ENCODE measurements around the gene MRTFA.
"Not testable (repeated sequence)": the region's sequence is repeated elsewhere in the genome, so short reads cannot be mapped to it uniquely, and the experiment has no call there.

MRTFA gene

DNA sequence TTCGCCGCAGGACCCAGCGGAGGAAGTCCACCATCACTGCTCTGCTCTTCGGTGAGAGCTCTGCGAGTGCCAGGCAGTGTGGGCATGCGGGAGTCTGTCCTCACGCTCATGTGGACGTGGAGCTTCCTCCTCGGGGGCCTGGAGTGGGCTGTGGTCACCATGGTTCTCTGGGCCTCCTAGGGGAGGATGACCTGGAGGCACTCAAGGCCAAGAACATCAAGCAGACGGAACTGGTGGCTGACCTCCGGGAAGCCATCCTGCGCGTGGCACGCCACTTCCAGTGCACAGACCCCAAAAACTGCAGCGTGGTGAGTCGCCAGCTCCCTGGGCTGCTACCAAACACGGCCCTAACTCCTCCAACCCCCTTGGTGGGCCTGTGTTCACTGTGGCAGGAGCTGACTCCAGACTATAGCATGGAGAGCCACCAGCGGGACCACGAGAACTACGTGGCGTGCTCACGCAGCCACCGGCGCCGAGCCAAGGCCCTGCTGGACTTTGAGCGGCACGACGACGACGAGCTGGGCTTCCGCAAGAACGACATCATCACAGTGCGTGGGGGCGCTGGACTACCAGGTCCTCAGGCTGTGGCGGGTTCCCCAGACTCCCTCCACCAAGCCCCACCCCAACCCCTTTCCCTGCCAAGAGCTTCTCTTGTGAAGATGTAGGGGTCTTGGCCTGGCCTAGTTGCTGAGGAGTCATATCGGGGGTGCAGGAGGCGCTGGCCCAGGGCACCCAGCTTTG lies 229.3 kb downstream of the MRTFA start:
- DNase-seq: no peak

DNA sequence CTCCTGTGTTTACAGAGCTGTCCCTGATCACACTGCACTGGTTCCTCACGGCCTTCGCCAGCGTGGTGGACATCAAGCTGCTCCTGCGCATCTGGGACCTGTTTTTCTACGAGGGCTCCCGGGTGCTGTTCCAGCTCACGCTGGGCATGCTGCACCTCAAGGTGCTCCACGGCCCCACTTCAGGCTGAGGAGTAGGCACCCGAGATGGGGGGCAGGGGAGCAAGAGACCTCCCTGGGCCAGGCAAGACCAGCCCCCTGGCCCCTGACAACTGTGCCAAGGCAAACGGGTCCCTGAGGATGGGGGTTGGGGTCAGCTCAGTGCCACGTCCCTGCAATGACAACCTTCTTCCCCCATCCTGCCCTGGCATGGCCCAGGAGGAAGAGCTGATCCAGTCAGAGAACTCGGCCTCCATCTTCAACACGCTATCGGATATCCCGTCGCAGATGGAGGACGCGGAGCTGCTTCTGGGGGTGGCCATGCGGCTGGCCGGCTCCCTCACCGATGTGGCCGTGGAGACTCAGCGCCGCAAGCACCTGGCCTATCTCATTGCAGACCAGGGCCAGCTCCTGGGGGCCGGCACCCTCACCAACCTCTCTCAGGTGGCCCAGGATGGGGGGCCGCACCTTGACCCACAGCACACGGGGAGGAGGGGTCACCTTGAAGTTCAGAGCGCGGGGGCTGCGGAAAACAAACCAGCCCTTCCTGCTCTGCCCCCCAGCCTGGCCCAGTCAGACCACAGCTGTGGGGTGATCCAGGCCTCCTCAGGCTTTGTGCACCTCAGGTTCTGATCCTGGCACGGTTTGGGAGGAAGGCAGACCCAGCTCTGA lies 230.2 kb downstream of the MRTFA start:
- DNase-seq: no peak

DNA sequence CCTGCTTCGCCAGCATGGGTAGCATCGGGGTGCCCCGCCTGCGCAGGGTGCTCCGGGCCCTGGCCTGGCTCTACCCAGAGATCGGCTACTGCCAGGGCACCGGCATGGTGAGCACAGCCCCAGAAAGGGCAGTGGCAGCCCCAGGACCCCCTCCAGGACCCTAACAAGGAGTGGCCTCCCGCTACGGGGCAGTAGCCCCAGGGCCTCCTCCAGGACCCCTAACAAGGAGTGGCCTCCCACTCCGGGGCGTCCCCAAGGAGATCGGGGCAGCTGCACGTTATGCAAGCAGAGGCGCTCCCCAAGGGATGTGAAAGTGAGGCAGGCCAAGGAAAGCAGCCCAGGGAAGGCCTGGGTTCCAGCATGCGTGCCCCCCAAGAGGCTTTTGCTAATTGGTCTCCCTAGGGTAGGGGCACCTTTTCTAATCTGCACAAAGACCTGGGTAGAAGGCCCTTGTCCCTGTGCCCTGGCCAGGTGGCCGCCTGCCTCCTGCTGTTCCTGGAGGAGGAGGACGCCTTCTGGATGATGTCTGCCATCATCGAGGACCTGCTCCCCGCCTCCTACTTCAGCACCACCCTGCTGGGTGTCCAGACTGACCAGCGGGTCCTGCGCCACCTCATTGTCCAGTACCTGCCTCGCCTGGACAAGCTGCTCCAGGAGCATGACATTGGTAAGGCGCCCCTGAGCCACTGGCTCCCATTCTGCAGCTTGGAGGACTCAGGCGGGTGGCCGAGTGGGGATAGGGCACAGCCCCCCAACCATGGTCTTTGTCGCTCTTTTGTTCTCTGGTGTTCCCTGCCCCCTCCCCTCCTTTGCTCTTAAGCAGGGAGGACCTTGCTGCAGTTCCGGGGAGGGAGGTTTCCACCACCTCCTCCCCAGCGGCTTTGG lies 231.1 kb downstream of the MRTFA start:
- no peak for DNase-seq

DNA sequence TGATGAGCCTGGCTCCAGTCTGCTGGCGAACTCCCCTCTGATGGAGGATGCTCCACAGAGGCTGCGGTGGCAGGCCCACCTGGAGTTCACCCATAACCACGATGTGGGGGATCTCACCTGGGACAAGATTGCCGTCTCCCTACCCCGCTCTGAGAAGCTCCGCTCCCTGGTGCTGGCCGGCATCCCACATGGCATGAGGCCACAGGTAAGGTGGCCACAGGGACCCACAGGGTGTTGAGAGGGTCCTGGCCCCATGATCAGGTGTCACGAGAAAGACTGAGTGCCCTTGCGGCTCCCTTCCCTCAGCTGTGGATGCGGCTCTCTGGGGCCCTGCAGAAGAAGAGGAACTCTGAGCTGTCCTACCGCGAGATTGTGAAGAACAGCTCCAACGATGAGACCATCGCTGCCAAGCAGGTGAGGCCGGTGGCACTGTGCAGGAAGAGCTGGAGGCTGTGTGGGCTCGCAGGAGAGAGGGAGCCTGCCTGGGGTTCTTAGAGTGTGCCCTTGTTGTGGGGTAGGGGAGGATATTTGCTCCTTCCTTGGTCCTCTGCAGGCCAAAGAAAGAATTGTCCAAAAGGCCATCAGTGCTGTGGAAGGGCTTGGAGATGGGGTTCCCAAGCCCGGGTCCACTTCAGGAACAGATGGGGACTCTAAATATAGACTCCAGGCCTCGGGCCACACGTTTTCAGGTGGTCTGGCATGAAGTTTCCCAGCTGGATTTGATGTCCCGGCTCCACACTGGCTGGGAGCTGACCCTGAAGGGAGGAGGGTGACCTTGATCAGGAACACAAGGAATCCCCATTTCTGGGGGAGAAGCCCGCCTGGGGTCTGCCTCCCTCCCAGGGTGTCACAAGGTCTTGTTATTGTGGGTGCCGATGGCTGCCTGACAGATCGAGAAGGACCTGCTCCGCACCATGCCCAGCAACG lies 232.0 kb downstream of the MRTFA start:
- DNase-seq: no peak

DNA sequence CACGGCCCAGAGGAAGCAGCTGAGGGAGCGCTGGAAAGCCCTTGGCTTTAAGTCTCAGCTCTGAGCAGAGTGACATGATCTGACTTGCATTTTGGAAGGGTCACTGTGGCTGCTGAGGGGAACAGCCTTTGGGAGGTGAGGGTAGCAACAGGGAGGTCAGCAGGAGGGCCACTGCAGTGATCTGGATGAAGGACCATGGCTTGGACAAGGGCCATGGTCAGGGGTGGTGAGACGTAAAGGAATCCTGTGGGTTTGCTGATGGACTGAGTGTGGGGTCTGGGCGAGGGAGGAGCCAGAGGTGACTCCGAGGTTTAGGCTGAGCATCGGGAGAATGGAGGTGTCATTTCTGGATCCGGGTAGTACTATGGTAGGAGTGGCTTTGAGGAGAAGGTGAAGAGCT lies 232.9 kb downstream of the MRTFA start:
- DNase-seq: no peak

DNA sequence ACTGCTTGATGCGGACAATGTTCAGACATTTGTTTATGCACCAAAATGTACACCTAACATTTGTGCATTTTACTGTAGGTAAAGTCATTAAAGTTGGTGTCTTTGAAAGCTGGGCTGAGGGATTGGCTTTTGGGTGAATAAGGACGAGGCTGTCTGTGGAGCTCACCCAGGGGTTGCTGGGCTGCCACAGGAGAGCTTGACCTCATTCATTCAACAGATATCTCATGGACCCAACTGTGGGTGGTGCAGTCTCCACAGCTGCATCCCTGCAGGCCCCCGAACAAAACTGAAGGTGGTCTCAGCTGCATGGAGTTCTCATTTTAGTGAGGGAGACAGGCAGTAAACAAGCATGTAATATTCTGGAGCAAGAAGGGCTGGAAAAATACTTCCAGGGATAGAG lies 233.4 kb downstream of the MRTFA start:
- no peak for DNase-seq

DNA sequence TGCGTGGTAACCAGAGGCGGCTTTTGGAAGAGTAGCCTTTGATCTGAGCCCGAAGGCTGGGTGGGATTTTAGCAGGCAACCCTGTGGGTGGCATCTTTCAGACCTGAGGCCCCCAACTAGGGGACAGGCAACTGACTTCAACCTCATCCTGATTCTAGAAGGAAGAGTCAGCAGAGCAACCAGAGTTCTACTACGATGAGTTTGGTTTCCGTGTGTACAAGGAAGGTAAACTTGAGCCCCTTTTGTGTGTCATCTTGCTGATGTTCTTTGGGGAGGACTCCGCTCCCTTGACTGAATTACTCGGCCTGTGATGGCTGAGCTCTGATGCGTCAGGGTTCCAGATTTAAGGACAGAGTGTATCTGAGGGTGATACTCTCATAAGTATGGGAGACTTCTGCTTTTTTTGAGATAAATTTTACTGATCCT lies 234.5 kb downstream of the MRTFA start:
- no peak for DNase-seq

DNA sequence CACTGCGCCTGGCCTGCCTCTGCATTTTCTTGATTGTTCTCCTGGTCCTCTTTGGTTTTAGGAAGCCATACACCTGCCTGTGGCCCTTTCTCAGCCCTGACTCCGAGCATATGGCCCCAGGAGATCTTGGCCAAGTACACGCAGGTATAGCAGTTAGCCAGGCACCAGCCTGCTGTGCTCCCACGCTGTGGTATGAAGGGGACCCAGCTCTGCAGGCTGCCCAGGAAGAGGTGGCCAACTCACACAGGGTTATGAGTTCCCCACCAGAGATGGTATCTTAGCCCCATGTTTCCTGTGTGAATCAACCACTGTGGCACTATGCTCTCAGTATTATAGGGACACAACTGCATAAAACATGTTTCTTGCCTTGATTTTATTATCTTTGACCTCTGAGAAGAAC lies 235.0 kb downstream of the MRTFA start:
- peak; percentile 17 for DNase-seq

DNA sequence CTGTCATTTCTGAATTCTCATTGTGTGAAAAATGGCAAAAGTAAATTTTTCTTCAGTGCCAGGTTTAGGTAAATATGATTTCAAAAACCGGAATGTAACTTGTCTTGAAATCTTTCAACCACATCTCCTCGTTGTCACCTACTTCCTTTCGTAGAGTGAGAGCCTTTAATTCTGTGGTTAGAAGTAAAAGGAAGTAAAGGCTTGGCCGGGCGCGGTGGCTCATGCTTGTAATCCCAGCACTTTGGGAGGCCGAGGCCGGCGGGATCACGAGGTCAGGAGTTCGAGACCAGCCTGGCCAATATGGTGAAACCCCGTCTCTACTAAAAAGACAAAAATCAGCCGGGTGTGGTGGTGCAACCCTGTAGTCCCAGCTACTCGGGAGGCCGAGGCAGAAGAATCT lies 236.4 kb downstream of the MRTFA start:
- peak; percentile 16 for DNase-seq

DNA sequence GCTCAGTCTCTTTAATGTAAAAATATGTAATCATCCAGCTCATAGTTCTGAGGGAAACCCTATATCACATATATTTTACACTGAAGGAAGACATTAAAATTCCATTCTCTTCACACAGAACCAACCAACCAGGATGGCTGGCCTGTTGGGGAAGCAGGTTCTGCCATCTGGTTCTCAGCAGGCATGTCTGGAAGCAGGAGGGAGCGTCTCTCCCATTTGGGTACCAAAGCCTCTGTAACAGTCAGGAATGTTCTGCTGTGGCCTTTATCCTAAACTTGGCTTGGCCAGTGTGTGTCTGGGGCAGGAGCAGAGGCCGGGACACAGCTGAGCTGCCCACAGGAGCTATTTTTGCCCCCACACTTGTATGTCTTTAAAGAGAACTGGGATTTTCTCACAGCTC lies 236.9 kb downstream of the MRTFA start:
- DNase-seq: no peak

DNA sequence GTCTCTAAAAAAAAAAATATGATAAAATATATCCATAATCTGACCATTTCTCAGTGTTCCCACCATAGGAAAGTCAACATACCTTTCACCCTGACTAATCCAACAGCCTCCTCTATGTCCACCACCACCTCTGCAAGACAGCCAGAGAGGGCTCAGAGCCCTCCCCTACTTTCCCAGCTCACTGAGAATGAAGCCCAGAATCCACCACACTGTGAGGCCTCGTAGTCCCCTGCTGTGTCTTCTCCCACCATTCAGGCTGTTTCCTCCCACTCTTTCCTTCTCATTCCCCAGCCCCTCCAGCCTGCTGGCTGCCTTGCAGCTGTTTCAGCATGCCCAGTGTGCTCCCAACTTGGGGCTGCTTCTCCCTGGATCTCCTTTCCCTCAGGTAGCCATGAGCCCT lies 239.1 kb downstream of the MRTFA start:
- no peak for DNase-seq

DNA sequence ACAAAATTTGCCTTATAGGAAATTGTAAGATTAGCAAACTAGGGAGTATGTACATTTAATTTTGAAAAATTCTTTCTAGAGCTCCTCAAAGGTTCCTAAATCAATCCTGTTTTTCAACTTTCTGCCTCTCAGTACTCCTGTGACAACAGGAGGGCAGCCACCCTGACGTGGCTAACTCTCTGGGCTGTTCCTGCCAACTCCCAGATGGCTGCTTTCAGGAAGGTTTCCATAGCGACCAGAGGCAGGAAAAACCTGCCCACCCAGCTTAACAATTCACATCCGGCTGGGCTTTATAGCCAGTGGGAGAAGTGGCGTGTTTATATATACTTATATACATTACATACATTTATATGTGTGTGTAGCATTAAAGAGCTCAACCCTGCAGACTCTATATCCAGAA lies 239.6 kb downstream of the MRTFA start:
- no peak for DNase-seq

DNA sequence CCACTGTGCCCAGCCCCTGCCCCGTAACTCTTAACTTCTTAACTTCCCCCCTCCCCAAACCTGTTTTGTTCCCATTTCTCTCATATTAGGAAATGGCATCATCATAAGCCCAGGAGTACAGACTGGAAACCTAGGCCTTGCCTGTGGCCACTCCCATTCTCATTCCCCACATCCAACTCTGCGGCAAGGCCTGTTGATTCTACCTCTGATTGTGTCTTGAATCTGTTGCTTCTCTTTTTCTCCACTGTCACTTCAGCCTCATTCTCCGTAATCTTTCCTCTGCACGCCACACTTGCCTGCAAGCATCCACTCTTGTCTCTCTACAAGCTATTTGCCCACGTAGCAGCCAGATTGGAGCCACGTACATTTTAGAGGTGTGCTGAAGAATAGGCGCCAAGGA lies 240.9 kb downstream of the MRTFA start:
- DNase-seq: no peak

DNA sequence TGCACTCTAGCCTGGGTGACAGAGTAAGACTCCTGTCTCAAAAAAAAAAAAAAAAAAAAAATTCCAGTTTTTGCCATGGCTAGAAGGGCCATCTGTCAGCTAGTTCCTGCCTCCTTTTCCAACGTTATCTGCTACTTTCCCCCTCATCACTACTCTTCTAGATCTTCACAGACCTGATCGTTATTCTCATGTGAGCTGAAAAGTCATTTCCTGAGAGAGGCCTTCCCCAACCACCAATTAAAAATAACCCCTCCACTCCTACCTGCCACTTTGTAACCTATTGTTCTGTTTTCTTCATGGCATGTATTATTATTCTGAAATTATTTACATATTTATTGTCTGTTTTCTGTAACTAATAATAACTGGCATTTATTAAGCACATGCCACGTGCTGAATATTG lies 241.9 kb downstream of the MRTFA start:
- DNase-seq: no peak

DNA sequence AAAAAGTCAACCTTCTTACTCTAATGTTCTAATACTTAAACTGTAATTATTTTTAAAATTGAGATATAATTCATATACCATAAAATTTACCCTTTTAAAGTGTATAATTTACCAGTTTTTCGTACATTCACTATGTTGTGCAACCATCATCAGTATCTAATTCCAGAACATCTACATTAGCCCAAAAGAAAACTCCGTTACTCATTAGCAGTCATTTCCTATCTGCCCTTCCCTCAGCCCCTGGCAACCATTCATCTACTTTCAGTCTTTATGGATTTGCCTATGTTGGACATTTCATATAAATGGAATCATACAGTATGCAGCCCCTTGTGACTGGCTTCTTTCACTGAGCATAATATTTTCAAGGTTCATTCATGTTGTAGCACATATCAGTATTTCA lies 243.9 kb downstream of the MRTFA start:
- DNase-seq: no peak

DNA sequence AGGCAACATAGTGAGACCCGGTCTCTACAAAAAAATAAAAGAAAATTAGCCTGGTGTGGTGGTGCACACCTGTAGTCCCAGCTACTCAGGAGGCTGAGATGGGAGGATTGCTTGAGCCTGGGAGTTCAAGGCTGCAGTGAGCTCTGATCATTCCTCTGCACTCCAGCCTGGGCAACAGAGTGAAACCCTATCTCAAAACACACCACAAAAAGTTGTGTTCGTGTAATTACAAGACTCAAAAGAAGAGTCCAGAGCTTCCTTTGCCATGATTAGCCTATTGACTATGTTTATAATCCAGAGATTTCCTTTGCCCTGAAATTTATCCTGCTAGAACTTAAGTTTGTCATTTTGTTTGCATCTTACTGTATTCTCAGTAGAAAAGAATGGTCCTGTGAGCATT lies 245.1 kb downstream of the MRTFA start:
- no peak for DNase-seq

DNA sequence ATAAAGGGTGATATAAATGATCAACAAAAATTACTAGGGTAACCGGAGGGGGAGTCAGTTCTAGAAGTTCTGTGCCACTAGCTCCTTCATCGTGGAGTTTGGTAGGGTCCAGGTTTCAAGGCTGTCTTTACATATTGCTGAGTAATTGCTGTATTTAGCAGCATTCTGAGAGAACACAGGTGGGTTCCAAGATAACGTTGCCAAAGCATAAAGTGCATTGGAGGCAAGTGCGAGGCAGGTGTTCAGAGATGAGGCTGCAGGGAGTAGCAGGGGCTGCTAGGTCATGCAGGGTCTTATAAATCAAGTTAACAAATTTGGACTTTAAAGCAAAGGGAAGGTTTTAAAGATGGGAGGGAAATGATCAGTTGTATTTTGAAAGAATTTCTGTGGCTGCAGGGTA lies 248.3 kb downstream of the MRTFA start:
- DNase-seq: no peak

DNA sequence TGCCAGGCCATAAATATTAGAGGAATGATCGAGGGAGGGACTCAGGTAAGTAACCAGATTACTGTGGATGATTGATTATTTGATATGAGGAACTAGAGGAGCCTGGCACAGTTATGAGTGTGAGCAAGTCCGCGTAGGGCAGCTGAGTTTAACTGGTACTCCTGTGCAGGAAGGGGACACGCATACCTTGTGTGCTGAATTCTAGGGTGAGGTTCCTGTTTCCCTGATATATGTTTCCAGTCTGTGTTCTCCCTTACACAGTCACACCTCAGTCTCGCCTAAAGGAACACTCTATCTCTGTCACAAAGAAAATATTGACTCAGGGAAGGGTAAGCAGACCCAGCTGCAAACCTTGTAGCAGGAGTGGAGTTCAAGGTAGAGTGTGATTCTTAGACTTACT lies 248.8 kb downstream of the MRTFA start:
- DNase-seq: no peak

DNA sequence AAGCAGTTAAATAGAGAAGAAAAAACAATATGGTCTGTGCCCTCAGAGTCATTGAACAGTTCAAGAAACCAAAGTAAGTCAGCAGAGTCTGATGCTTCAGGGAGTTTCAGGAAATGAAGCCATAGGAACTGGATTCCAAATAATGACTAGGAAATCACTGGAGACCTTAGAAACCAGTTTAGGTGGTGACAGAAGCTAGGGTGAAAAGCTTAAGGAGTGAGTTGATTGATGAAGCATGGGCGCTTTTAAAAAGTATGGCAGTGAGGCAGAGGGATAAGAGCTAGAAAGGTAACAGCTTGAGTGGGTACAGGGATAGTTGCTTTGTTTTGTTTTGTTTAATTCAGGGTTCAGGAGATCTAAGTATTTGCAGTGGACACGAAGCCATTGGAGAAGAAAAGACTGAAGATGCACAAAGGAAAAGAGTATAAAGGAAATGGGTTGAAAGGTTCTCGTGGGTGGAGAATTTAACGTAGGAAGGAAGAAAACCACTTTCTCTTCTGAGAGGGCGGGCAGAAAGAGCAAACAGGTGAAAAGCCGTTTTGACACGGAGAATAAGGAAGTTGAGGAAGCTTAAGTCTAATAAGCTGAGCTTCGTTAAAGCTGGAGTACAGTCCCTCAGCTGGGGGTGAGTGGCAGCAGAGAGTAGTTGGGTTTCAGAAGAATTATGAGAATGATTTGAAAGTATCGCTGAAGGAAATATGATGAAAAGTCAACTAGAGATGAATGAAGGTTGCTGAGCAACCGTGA lies 251.3 kb downstream of the MRTFA start:
- no peak for DNase-seq

DNA sequence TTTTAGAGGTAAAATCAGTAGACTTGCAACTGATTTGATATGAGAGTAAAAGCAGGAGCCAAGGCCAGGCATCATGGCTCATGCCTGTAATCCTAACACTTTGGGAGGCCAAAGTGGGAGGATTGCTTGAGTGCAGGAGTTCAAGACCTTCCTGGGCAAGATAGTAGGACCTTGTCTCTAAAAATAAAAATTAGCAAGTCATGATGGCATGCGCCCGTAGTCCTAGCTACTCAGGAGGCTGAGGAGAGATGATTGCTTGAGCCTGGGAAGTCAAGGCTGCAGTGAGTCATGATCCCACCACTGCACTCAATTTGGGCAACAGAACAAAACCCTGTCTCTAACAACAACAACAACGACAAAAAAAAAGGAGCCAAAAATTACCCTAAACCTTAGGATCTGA lies 252.6 kb downstream of the MRTFA start:
- DNase-seq: no peak

DNA sequence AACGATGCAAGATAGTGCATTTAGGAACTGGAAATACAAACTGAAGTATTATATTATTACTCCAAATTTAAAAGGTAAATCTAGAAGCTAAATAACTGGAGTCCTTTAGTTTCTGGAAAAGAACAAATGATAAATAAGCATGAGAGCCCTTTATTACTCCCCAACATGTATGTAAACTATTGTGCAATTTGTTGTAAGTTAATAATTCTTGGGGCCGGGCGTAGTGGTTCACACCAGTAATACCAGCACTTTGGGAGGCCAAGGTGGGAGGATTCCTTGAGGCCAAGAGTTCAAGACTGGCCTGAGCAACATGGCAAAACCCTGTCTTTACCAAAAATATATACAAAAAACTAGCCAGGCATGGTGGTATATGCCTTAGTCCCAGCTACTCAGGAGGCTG lies 255.1 kb downstream of the MRTFA start:
- no peak for DNase-seq

DNA sequence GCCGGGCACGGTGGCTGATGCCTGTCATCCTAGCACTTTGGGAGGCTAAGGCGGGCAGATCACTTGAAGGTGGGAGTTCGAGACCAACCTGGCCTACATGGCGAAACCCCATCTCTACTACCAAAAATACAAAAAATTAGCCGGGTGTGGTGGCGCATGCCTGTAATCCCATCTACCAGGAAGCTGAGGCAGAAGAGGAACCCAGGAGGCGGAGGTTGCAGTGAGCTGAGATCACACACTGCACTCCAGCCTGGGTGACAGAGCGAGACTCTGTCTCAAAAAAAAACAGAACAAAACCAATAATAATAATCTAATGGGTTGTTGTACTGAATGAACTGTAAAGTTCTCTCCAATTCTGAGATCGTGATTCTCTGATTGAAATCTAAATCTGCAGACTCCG lies 258.1 kb downstream of the MRTFA start:
- not testable (repeated sequence) for DNase-seq
